ENCODE measurements around the gene TMEM238L.

The TMEM238L gene

DNA sequence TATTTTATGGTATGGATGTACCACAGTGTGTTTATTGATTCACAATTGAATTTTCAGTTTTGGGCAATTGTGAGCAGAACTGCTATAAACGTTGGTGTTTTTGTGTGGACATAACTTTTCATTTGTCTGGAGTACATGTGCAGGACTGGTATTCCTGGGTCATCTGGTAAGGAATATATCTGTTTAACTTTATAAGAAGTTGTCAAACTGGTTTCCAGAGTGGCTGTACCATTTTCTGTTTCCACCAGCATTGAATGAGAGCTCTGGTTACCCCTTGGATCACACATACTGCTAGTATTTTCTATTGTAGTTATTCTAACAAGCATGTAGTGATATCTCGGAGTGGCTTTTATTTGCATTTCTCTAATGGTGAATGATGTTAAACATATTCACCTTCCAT, 24.3 kb downstream of the TMEM238L start:
- H3K4me3 ChIP-seq (ENCODE audit: low read depth, low read length, poor library complexity, severe bottlenecking): no peak overlapping the region
- H3K9ac ChIP-seq (ENCODE audit: low read length): no peak overlapping the region
- no peaks in the 10 kb centered on the region for H3K79me2 ChIP-seq (ENCODE audit: insufficient read depth, low read length)
- TF ChIP-seq EZH2 (IDR thresholded peaks at IDR 0.05; ENCODE audit: borderline replicate concordance, low read length): no peak
- TF ChIP-seq, protein P1, sequence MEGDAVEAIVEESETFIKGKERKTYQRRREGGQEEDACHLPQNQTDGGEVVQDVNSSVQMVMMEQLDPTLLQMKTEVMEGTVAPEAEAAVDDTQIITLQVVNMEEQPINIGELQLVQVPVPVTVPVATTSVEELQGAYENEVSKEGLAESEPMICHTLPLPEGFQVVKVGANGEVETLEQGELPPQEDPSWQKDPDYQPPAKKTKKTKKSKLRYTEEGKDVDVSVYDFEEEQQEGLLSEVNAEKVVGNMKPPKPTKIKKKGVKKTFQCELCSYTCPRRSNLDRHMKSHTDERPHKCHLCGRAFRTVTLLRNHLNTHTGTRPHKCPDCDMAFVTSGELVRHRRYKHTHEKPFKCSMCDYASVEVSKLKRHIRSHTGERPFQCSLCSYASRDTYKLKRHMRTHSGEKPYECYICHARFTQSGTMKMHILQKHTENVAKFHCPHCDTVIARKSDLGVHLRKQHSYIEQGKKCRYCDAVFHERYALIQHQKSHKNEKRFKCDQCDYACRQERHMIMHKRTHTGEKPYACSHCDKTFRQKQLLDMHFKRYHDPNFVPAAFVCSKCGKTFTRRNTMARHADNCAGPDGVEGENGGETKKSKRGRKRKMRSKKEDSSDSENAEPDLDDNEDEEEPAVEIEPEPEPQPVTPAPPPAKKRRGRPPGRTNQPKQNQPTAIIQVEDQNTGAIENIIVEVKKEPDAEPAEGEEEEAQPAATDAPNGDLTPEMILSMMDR (IDR thresholded peaks at IDR 0.05; ENCODE audit: low read length): no peak
- H3K9me3 ChIP-seq (ENCODE audit: low read length): no peaks in the 10 kb centered on the region
- no peaks in the 10 kb centered on the region for H4K20me1 ChIP-seq (ENCODE audit: insufficient read depth, low read length)
- H3K27ac ChIP-seq (ENCODE audit: low read depth, low read length, poor library complexity, severe bottlenecking): no peak overlapping the region
- H3K27me3 ChIP-seq (ENCODE audit: insufficient read depth, low read length): 0 out of 2 replicates have a peak, but pooled peaks cover 3% of the 10 kb centered on the region
- H3F3A ChIP-seq (ENCODE audit: insufficient read depth, low read length): no peaks in the 10 kb centered on the region
- H3K9me2 ChIP-seq (ENCODE audit: low read depth, low read length): no peaks in the 10 kb centered on the region
- H3K36me3 ChIP-seq (ENCODE audit: insufficient read depth, low read length): no peaks in the 10 kb centered on the region
- no peaks in the 10 kb centered on the region for H3K4me1 ChIP-seq (ENCODE audit: insufficient read depth, low read length, severe bottlenecking)
- H3K4me2 ChIP-seq (ENCODE audit: low read length): no peak overlapping the region
- H2AFZ ChIP-seq (ENCODE audit: low read length): no peak overlapping the region

GRCh38 chr17:10777890-10778289, 26.0 kb downstream of the TMEM238L start:
- Histone ChIP-seq H3K27me3 (ENCODE audit: insufficient read depth, low read length) (0 out of 2 replicates have a peak, but pooled peaks cover 3% of the 10 kb centered on the region), H3K9me2 (ENCODE audit: low read depth, low read length) (no peaks in the 10 kb centered on the region), H3K4me3 (ENCODE audit: low read depth, low read length, poor library complexity, severe bottlenecking) (no peak overlapping the region), H3K9ac (ENCODE audit: low read length) (no peak overlapping the region), H4K20me1 (ENCODE audit: insufficient read depth, low read length) (no peaks in the 10 kb centered on the region), H3K27ac (ENCODE audit: low read depth, low read length, poor library complexity, severe bottlenecking) (no peak overlapping the region), H2AFZ (ENCODE audit: low read length) (no peak overlapping the region), H3K79me2 (ENCODE audit: insufficient read depth, low read length) (no peaks in the 10 kb centered on the region), H3K4me1 (ENCODE audit: insufficient read depth, low read length, severe bottlenecking) (no peaks in the 10 kb centered on the region), H3K4me2 (ENCODE audit: low read length) (no peak overlapping the region), H3F3A (ENCODE audit: insufficient read depth, low read length) (no peaks in the 10 kb centered on the region), H3K9me3 (ENCODE audit: low read length) (no peaks in the 10 kb centered on the region), H3K36me3 (ENCODE audit: insufficient read depth, low read length) (no peaks in the 10 kb centered on the region)
- no peak for TF ChIP-seq EZH2 (IDR thresholded peaks at IDR 0.05; ENCODE audit: borderline replicate concordance, low read length)
- TF ChIP-seq, protein P1 (IDR thresholded peaks at IDR 0.05; ENCODE audit: low read length): no peak

DNA sequence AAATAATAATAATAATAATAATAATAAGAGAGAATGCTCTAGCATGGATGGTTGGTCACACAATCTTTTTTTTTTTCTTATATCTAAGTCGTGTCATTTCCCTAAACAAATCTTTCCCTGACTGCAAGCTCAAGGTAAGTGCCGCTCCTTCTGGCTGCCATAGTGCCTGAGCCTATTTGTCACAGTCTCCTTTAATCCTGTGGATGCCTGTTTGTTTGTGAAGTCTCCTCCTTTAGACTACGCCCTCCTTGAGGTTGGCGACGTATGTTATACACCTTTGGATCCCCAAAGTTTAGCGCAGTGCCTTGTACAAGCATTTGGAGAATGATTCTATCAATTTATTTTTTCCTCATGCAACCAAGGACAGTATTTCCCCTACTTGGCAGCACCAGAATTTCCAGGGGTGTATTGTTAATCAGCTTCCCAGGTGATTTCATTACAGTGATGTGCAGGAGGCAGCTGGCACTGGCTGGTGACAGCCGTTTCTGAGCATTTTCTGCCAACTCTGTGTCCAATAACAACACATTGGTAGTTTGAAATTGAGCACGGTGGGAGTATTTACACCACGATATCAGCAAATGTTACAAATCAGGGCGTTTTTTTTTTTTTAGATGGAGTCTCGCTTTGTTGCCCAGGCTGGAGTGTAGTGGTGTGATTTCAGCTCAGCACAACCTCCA, 26.6 kb downstream of the TMEM238L start:
- H2AFZ ChIP-seq (ENCODE audit: low read length): no peak overlapping the region
- H3K27ac ChIP-seq (ENCODE audit: low read depth, low read length, poor library complexity, severe bottlenecking): no peak overlapping the region
- TF ChIP-seq, protein P1 (IDR thresholded peaks at IDR 0.05; ENCODE audit: low read length): no peak
- TF ChIP-seq EZH2 (IDR thresholded peaks at IDR 0.05; ENCODE audit: borderline replicate concordance, low read length): no peak
- no peaks in the 10 kb centered on the region for H3K4me1 ChIP-seq (ENCODE audit: insufficient read depth, low read length, severe bottlenecking)
- no peaks in the 10 kb centered on the region for H3K9me3 ChIP-seq (ENCODE audit: low read length)
- no peaks in the 10 kb centered on the region for H3K36me3 ChIP-seq (ENCODE audit: insufficient read depth, low read length)
- H4K20me1 ChIP-seq (ENCODE audit: insufficient read depth, low read length): no peaks in the 10 kb centered on the region
- H3K9me2 ChIP-seq (ENCODE audit: low read depth, low read length): no peaks in the 10 kb centered on the region
- 0 out of 2 replicates have a peak, but pooled peaks cover 3% of the 10 kb centered on the region for H3K27me3 ChIP-seq (ENCODE audit: insufficient read depth, low read length)
- H3K79me2 ChIP-seq (ENCODE audit: insufficient read depth, low read length): no peaks in the 10 kb centered on the region
- H3F3A ChIP-seq (ENCODE audit: insufficient read depth, low read length): no peaks in the 10 kb centered on the region
- no peak overlapping the region for H3K4me3 ChIP-seq (ENCODE audit: low read depth, low read length, poor library complexity, severe bottlenecking)
- no peak overlapping the region for H3K9ac ChIP-seq (ENCODE audit: low read length)
- no peak overlapping the region for H3K4me2 ChIP-seq (ENCODE audit: low read length)
